ENCODE data around the gene HMX1. TPM values are rescaled to one million over a fixed set of nuclear protein-coding genes. Genes with fewer than 3 reads are reported as not detected.

The HMX1 gene
- total RNA-seq, 1 experiment from 2014 or later, result not detected

DNA sequence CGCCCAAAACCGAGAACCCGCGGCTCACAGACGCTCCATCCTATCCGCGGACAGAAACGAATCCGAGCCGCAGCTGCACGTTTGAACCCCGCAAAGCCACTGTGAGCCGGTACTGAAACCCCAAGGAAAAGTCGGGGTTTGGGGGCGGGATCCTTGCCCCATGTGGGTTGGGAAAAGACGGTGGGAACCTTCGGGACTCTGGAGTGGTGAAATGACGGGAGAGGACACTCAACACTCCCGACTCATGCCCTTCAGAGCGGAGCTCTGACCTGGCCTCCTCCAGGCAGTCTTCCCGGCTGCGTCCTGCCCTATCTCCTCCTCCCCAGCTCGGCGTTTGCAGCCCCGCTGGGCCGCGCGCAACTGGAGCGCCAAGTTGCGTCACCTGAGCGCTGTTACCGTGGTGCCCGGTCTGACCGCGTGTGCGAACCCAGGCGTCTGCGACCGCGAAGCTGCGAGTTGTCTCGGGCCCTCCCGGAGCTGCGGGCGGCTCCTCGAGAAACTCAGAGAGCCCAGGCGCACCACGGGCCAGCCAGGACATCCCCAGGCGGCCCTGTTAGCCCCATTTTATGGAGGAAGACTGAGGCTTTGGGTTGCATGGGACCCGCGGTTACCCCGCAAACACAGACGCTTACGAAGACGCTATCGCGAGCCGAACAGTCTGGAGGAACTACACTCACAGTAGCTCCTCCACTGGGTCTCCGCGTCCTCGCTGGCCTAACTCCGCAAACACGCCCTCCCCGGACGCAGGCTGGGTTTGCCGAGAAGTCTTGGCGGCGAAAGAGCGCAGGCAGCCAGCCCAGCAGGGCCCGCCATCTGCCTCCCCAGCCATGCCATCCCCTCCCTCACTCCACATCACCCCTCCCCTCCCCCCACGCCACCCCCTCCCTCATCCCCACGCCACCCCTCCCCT lies 20.3 kb upstream of the HMX1 start:
- no peaks in the 10 kb centered on the region for H3K9me3 ChIP-seq (ENCODE audit: low read length)
- no peaks in the 10 kb centered on the region for H3F3A ChIP-seq (ENCODE audit: low read length, unreplicated experiment)
- CTCF ChIA-PET, result no interaction called here
- no TSS peak for BruUV-seq (replicated peaks)
- POLR2A ChIA-PET (ENCODE audit: unreplicated experiment), result no interaction called here
- H3K27me3 ChIP-seq (ENCODE audit: low read length), result peaks cover 61% of the 10 kb centered on the region
- no peaks in the 10 kb centered on the region for H3K9me2 ChIP-seq (replicated peaks; ENCODE audit: low read length)
- DNase-seq (no peak), ATAC-seq (no peak)
- intact Hi-C loops (cut with micrococcal nuclease), result no loop called here
- no peak overlapping the region for H3K9ac ChIP-seq (ENCODE audit: low read length)
- H3K4me2 ChIP-seq (ENCODE audit: low read length), result no peak overlapping the region
- H3K79me2 ChIP-seq (ENCODE audit: low read length), result no peaks in the 10 kb centered on the region
- TF ChIP-seq CTCF (conservative IDR thresholded peaks at IDR 0.05; ENCODE audit: low read depth, low read length) (no peak), EZH2 (IDR thresholded peaks at IDR 0.05; ENCODE audit: low read length, unreplicated experiment) (no peak), EZH2phosphoT487 (IDR thresholded peaks at IDR 0.05; ENCODE audit: borderline replicate concordance, low read length) (no peak)
- H3K4me3 ChIP-seq (ENCODE audit: low read length), result no peak overlapping the region
- H3K36me3 ChIP-seq (ENCODE audit: low read depth, low read length), result no peaks in the 10 kb centered on the region
- no peaks in the 10 kb centered on the region for H4K20me1 ChIP-seq (ENCODE audit: low read length)
- H3K27ac ChIP-seq (ENCODE audit: low read length), result no peak overlapping the region
- no peaks in the 10 kb centered on the region for H3K4me1 ChIP-seq (ENCODE audit: insufficient read depth, low read length)
- no peak overlapping the region for H2AFZ ChIP-seq (ENCODE audit: low read length)

DNA sequence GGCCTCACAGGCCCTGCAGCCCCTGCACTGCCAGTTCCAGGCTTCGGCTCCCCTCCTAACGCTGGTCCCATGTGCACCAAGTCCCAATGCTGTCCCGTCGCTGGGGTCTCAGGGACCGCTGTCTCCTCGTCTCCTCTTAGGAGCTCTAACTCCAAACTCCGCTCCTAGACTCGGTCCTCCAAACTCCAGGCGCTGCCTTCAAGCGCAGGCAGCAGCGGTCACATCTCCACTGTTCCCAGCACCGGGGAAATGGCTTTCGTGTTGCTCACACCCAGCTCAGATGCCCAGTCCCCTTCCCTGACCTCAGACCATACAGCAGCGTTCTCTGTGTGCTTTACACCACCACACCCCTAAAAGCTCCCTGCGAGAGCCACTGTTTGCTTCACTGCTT lies 19.6 kb upstream of the HMX1 start:
- H2AFZ ChIP-seq (ENCODE audit: low read length), result no peak overlapping the region
- H3K9ac ChIP-seq (ENCODE audit: low read length), result no peak overlapping the region
- H3F3A ChIP-seq (ENCODE audit: low read length, unreplicated experiment), result no peaks in the 10 kb centered on the region
- CTCF ChIA-PET, result no interaction called here
- H3K27ac ChIP-seq (ENCODE audit: low read length), result no peak overlapping the region
- intact Hi-C loops (cut with micrococcal nuclease), result no loop called here
- no peaks in the 10 kb centered on the region for H3K4me1 ChIP-seq (ENCODE audit: insufficient read depth, low read length)
- peaks cover 61% of the 10 kb centered on the region for H3K27me3 ChIP-seq (ENCODE audit: low read length)
- ATAC-seq, result no peak
- H3K4me3 ChIP-seq (ENCODE audit: low read length), result no peak overlapping the region
- no TSS peak for BruUV-seq (replicated peaks)
- H4K20me1 ChIP-seq (ENCODE audit: low read length), result no peaks in the 10 kb centered on the region
- no peaks in the 10 kb centered on the region for H3K9me3 ChIP-seq (ENCODE audit: low read length)
- H3K9me2 ChIP-seq (replicated peaks; ENCODE audit: low read length), result no peaks in the 10 kb centered on the region
- POLR2A ChIA-PET (ENCODE audit: unreplicated experiment), result no interaction called here
- no peak overlapping the region for H3K4me2 ChIP-seq (ENCODE audit: low read length)
- H3K36me3 ChIP-seq (ENCODE audit: low read depth, low read length), result no peaks in the 10 kb centered on the region
- TF ChIP-seq EZH2 (IDR thresholded peaks at IDR 0.05; ENCODE audit: low read length, unreplicated experiment), result no peak
- no peak for TF ChIP-seq CTCF (conservative IDR thresholded peaks at IDR 0.05; ENCODE audit: low read depth, low read length)
- no peak for TF ChIP-seq EZH2phosphoT487 (IDR thresholded peaks at IDR 0.05; ENCODE audit: borderline replicate concordance, low read length)
- H3K79me2 ChIP-seq (ENCODE audit: low read length), result no peaks in the 10 kb centered on the region
- no peak for DNase-seq

GRCh38 chr4:8888856-8889255 lies 17.2 kb upstream of the HMX1 start:
- Histone ChIP-seq H3F3A (ENCODE audit: low read length, unreplicated experiment) (no peaks in the 10 kb centered on the region), H2AFZ (ENCODE audit: low read length) (no peak overlapping the region), H3K27me3 (ENCODE audit: low read length) (peaks cover 50% of the 10 kb centered on the region), H3K4me2 (ENCODE audit: low read length) (no peak overlapping the region), H3K9ac (ENCODE audit: low read length) (no peak overlapping the region), H3K79me2 (ENCODE audit: low read length) (no peaks in the 10 kb centered on the region), H3K9me2 (replicated peaks; ENCODE audit: low read length) (no peaks in the 10 kb centered on the region), H3K4me1 (ENCODE audit: insufficient read depth, low read length) (no peaks in the 10 kb centered on the region), H3K36me3 (ENCODE audit: low read depth, low read length) (no peaks in the 10 kb centered on the region), H3K4me3 (ENCODE audit: low read length) (no peak overlapping the region), H4K20me1 (ENCODE audit: low read length) (no peaks in the 10 kb centered on the region), H3K27ac (ENCODE audit: low read length) (no peak overlapping the region), H3K9me3 (ENCODE audit: low read length) (no peaks in the 10 kb centered on the region)
- CTCF ChIA-PET, result no interaction called here
- DNase-seq (no peak), ATAC-seq (no peak)
- TF ChIP-seq CTCF (conservative IDR thresholded peaks at IDR 0.05; ENCODE audit: low read depth, low read length) (no peak), EZH2 (IDR thresholded peaks at IDR 0.05; ENCODE audit: low read length, unreplicated experiment) (no peak), EZH2phosphoT487 (IDR thresholded peaks at IDR 0.05; ENCODE audit: borderline replicate concordance, low read length) (no peak)
- BruUV-seq (replicated peaks), result no TSS peak
- intact Hi-C loops (cut with micrococcal nuclease), result no loop called here
- POLR2A ChIA-PET (ENCODE audit: unreplicated experiment), result no interaction called here
